ENCODE results near the gene DCX. TPM values are rescaled to one million over a fixed set of nuclear protein-coding genes. Genes with fewer than 3 reads are reported as not detected.
A peak's percentile ranks its signal among the peaks of the same experiment; 100 is the strongest.

Gene DCX
- total and polyA plus RNA-seq, 2 experiments from 2014 or later = 0.66 to 3.0 TPM

GRCh38 chrX:111254896-111255693 is 156.9 kb downstream of the DCX start:
- H3K4me3 Mint-ChIP-seq = no peak overlapping the region
- no peaks in the 10 kb centered on the region for H3K9me2 ChIP-seq (ENCODE audit: insufficient read depth)
- H3K27ac ChIP-seq (ENCODE audit: low read depth) = no peak overlapping the region
- no peak overlapping the region for H3K27ac Mint-ChIP-seq
- no peaks in the 10 kb centered on the region for H3K36me3 Mint-ChIP-seq (ENCODE audit: low read depth)
- H3K27me3 Mint-ChIP-seq (ENCODE audit: insufficient read depth, low read depth, poor library complexity) = peaks cover 6% of the 10 kb centered on the region
- H3K4me3 ChIP-seq = no peak overlapping the region
- H3K4me1 Mint-ChIP-seq = peaks cover 3% of the 10 kb centered on the region; the same call in 2 of the 3 replicates
- H3K4me2 ChIP-seq = no peak overlapping the region
- TF ChIP-seq STAT1 (IDR thresholded peaks at IDR 0.05; ENCODE audit: unreplicated experiment) (no peak), ETS1 (IDR thresholded peaks at IDR 0.05) (no peak), NANOG (IDR thresholded peaks at IDR 0.05; ENCODE audit: borderline replicate concordance) (no peak), REST (IDR thresholded peaks at IDR 0.05; ENCODE audit: unreplicated experiment) (no peak), POLR2AphosphoS5 (IDR thresholded peaks at IDR 0.05; ENCODE audit: low read depth) (no peak), JUNB (IDR thresholded peaks at IDR 0.05; ENCODE audit: unreplicated experiment) (no peak), CREB1 (CRISPR knock-in tag; IDR thresholded peaks at IDR 0.05; ENCODE audit: low read depth) (no peak), EZH2phosphoT487 (IDR thresholded peaks at IDR 0.05; ENCODE audit: unreplicated experiment) (no peak), EZH2 (IDR thresholded peaks at IDR 0.05; ENCODE audit: low read depth, unreplicated experiment) (no peak), ZNF331 (CRISPR knock-in tag; IDR thresholded peaks at IDR 0.05; ENCODE audit: low read depth) (no peak), ZNF114 (CRISPR knock-in tag; IDR thresholded peaks at IDR 0.05) (no peak), CTCF (conservative IDR thresholded peaks at IDR 0.05; ENCODE audit: low read depth in 2 of 2) (no peak)
- TF ChIP-seq, protein P1, sequence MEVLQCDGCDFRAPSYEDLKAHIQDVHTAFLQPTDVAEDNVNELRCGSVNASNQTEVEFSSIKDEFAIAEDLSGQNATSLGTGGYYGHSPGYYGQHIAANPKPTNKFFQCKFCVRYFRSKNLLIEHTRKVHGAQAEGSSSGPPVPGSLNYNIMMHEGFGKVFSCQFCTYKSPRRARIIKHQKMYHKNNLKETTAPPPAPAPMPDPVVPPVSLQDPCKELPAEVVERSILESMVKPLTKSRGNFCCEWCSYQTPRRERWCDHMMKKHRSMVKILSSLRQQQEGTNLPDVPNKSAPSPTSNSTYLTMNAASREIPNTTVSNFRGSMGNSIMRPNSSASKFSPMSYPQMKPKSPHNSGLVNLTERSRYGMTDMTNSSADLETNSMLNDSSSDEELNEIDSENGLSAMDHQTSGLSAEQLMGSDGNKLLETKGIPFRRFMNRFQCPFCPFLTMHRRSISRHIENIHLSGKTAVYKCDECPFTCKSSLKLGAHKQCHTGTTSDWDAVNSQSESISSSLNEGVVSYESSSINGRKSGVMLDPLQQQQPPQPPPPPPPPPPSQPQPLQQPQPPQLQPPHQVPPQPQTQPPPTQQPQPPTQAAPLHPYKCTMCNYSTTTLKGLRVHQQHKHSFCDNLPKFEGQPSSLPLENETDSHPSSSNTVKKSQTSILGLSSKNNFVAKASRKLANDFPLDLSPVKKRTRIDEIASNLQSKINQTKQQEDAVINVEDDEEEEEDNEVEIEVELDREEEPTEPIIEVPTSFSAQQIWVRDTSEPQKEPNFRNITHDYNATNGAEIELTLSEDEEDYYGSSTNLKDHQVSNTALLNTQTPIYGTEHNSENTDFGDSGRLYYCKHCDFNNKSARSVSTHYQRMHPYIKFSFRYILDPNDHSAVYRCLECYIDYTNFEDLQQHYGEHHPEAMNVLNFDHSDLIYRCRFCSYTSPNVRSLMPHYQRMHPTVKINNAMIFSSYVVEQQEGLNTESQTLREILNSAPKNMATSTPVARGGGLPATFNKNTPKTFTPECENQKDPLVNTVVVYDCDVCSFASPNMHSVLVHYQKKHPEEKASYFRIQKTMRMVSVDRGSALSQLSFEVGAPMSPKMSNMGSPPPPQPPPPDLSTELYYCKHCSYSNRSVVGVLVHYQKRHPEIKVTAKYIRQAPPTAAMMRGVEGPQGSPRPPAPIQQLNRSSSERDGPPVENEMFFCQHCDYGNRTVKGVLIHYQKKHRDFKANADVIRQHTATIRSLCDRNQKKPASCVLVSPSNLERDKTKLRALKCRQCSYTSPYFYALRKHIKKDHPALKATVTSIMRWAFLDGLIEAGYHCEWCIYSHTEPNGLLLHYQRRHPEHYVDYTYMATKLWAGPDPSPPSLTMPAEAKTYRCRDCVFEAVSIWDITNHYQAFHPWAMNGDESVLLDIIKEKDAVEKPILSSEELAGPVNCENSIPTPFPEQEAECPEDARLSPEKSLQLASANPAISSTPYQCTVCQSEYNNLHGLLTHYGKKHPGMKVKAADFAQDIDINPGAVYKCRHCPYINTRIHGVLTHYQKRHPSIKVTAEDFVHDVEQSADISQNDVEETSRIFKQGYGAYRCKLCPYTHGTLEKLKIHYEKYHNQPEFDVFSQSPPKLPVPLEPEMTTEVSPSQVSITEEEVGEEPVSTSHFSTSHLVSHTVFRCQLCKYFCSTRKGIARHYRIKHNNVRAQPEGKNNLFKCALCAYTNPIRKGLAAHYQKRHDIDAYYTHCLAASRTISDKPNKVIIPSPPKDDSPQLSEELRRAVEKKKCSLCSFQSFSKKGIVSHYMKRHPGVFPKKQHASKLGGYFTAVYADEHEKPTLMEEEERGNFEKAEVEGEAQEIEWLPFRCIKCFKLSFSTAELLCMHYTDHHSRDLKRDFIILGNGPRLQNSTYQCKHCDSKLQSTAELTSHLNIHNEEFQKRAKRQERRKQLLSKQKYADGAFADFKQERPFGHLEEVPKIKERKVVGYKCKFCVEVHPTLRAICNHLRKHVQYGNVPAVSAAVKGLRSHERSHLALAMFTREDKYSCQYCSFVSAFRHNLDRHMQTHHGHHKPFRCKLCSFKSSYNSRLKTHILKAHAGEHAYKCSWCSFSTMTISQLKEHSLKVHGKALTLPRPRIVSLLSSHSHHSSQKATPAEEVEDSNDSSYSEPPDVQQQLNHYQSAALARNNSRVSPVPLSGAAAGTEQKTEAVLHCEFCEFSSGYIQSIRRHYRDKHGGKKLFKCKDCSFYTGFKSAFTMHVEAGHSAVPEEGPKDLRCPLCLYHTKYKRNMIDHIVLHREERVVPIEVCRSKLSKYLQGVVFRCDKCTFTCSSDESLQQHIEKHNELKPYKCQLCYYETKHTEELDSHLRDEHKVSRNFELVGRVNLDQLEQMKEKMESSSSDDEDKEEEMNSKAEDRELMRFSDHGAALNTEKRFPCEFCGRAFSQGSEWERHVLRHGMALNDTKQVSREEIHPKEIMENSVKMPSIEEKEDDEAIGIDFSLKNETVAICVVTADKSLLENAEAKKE (CRISPR knock-in tag; IDR thresholded peaks at IDR 0.05) = no peak
- ATAC-seq (no peak), DNase-seq (ENCODE audit: low spot score) (peak; percentile 32)
- 0 out of 2 replicates have a peak, but pooled peaks cover 3% of the 10 kb centered on the region for H3K4me1 ChIP-seq (ENCODE audit: insufficient read depth)
- H3K79me2 ChIP-seq (replicated peaks; ENCODE audit: insufficient read depth) = no peaks in the 10 kb centered on the region
- no peaks in the 10 kb centered on the region for H3K36me3 ChIP-seq (ENCODE audit: insufficient read depth)
- H3K27me3 ChIP-seq (ENCODE audit: insufficient read depth) = no peaks in the 10 kb centered on the region
- H3K9me3 Mint-ChIP-seq = no peaks in the 10 kb centered on the region; the same call in 2 of the 3 replicates
- H3F3A ChIP-seq (replicated peaks; ENCODE audit: low read depth) = no peaks in the 10 kb centered on the region
- H2AFZ ChIP-seq = no peak overlapping the region
- H4K20me1 ChIP-seq (replicated peaks; ENCODE audit: insufficient read depth) = no peaks in the 10 kb centered on the region

All from GM23338 (cell line).